ENCODE results near the gene CADPS2.

GRCh38 chr7:122889116-122889515 is 2.9 kb upstream of the CADPS2 start:
- TF ChIP-seq TAF1 (conservative IDR thresholded peaks at IDR 0.05) = no peak
- no peak for TF ChIP-seq CTCF (IDR thresholded peaks at IDR 0.05; ENCODE audit: low read depth, low read length, missing input control)
- TF ChIP-seq EGR1 (IDR thresholded peaks at IDR 0.05; ENCODE audit: low read depth in 2 of 2) = no peak
- no peak for TF ChIP-seq RAD21 (IDR thresholded peaks at IDR 0.05)
- TF ChIP-seq REST (IDR thresholded peaks at IDR 0.05) = no peak
- TF ChIP-seq JUND (IDR thresholded peaks at IDR 0.05) = no peak
- TF ChIP-seq MAX (IDR thresholded peaks at IDR 0.05) = no peak
- no peak for TF ChIP-seq FOXA1 (IDR thresholded peaks at IDR 0.05)
- no peak for TF ChIP-seq GABPA (IDR thresholded peaks at IDR 0.05 in 1 of 2, conservative IDR thresholded peaks at IDR 0.05 in 1 of 2)

Measured in liver (tissue), 3 donors.